Measurements from ENCODE around the gene PCLO. TPM values are rescaled to one million over a fixed set of nuclear protein-coding genes. Genes with fewer than 3 reads are reported as not detected.

The PCLO gene
- total RNA-seq, 1 experiment from 2014 or later: 2.3 TPM

DNA sequence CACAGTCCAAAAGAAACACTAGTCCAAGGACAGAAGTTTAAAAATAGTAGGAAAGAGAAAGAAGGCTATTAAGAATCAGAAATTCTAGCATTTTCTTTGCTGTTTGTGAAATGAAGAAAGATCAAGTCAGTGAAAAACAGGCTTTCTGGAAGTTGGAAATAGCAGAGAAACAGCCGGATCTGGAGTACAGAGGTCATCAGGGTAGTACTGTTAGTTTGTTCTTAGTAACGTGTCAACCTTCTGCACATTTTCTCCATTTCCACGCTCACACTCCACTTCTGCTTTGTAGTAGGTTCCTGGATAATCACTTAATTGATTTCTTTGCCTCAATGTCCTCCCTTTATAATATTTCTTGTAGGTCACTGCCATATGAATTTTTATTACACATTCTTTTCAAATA, 322.6 kb downstream of the PCLO start:
- intact Hi-C loops (cut with micrococcal nuclease): no loop called here
- no peaks in the 10 kb centered on the region for H3K4me1 Mint-ChIP-seq (ENCODE audit: insufficient read depth, unreplicated experiment)
- no peak for DNase-seq (ENCODE audit: unreplicated experiment)
- ChIA-PET CTCF (interaction anchor here (0.7 kb wide), 1 partner anchor 128 kb away, joined by 3 read pairs; no protein-coding TSS in a partner anchor), POLR2A (no interaction called here)
- peaks cover 6% of the 10 kb centered on the region for H3K36me3 Mint-ChIP-seq (ENCODE audit: insufficient read depth, unreplicated experiment)
- no peak overlapping the region for H3K27ac Mint-ChIP-seq (ENCODE audit: low read depth, unreplicated experiment)
- TF ChIP-seq, protein P1, sequence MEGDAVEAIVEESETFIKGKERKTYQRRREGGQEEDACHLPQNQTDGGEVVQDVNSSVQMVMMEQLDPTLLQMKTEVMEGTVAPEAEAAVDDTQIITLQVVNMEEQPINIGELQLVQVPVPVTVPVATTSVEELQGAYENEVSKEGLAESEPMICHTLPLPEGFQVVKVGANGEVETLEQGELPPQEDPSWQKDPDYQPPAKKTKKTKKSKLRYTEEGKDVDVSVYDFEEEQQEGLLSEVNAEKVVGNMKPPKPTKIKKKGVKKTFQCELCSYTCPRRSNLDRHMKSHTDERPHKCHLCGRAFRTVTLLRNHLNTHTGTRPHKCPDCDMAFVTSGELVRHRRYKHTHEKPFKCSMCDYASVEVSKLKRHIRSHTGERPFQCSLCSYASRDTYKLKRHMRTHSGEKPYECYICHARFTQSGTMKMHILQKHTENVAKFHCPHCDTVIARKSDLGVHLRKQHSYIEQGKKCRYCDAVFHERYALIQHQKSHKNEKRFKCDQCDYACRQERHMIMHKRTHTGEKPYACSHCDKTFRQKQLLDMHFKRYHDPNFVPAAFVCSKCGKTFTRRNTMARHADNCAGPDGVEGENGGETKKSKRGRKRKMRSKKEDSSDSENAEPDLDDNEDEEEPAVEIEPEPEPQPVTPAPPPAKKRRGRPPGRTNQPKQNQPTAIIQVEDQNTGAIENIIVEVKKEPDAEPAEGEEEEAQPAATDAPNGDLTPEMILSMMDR (IDR thresholded peaks at IDR 0.05; ENCODE audit: unreplicated experiment): no peak
- no peaks in the 10 kb centered on the region for H3K9me3 Mint-ChIP-seq (ENCODE audit: unreplicated experiment)
- no TSS peak for BruUV-seq (replicated peaks)
- H3K27me3 Mint-ChIP-seq (ENCODE audit: insufficient read depth, unreplicated experiment): no peaks in the 10 kb centered on the region
- no peak overlapping the region for H3K4me3 Mint-ChIP-seq (ENCODE audit: unreplicated experiment)

GRCh38 chr7:82839555-82839954, 323.1 kb downstream of the PCLO start:
- no peak for DNase-seq (ENCODE audit: unreplicated experiment)
- BruUV-seq (replicated peaks): no TSS peak
- POLR2A ChIA-PET: no interaction called here

GRCh38 chr7:82839063-82839462, 323.6 kb downstream of the PCLO start:
- H3K36me3 Mint-ChIP-seq (ENCODE audit: insufficient read depth, unreplicated experiment): peaks cover 6% of the 10 kb centered on the region
- no TSS peak for BruUV-seq (replicated peaks)
- ChIA-PET POLR2A (no interaction called here), CTCF (interaction anchor here (0.7 kb wide), 1 partner anchor 129 kb away, joined by 3 read pairs; no protein-coding TSS in a partner anchor)
- no peak overlapping the region for H3K27ac Mint-ChIP-seq (ENCODE audit: low read depth, unreplicated experiment)
- no peaks in the 10 kb centered on the region for H3K27me3 Mint-ChIP-seq (ENCODE audit: insufficient read depth, unreplicated experiment)
- H3K4me3 Mint-ChIP-seq (ENCODE audit: unreplicated experiment): no peak overlapping the region
- intact Hi-C loops (cut with micrococcal nuclease): no loop called here
- no peak for DNase-seq (ENCODE audit: unreplicated experiment)
- TF ChIP-seq, protein P1 (IDR thresholded peaks at IDR 0.05; ENCODE audit: unreplicated experiment): no peak
- H3K4me1 Mint-ChIP-seq (ENCODE audit: insufficient read depth, unreplicated experiment): no peaks in the 10 kb centered on the region
- no peaks in the 10 kb centered on the region for H3K9me3 Mint-ChIP-seq (ENCODE audit: unreplicated experiment)

More at GRCh38 chr7:82839555-82839954, 323.1 kb downstream of the PCLO start:
- H3K4me1 Mint-ChIP-seq (ENCODE audit: insufficient read depth, unreplicated experiment): no peaks in the 10 kb centered on the region
- no peaks in the 10 kb centered on the region for H3K9me3 Mint-ChIP-seq (ENCODE audit: unreplicated experiment)
- intact Hi-C loops (cut with micrococcal nuclease): no loop called here
- CTCF ChIA-PET: interaction anchor here (0.7 kb wide), 1 partner anchor 129 kb away, joined by 3 read pairs; no protein-coding TSS in a partner anchor
- TF ChIP-seq, protein P1 (IDR thresholded peaks at IDR 0.05; ENCODE audit: unreplicated experiment): no peak
- H3K27ac Mint-ChIP-seq (ENCODE audit: low read depth, unreplicated experiment): no peak overlapping the region
- no peaks in the 10 kb centered on the region for H3K27me3 Mint-ChIP-seq (ENCODE audit: insufficient read depth, unreplicated experiment)
- no peak overlapping the region for H3K4me3 Mint-ChIP-seq (ENCODE audit: unreplicated experiment)
- peaks cover 6% of the 10 kb centered on the region for H3K36me3 Mint-ChIP-seq (ENCODE audit: insufficient read depth, unreplicated experiment)

GRCh38 chr7:82838314-82838713, 324.4 kb downstream of the PCLO start:
- TF ChIP-seq, protein P1 (IDR thresholded peaks at IDR 0.05; ENCODE audit: unreplicated experiment): no peak
- Mint-ChIP-seq H3K27ac (ENCODE audit: low read depth, unreplicated experiment) (no peak overlapping the region), H3K36me3 (ENCODE audit: insufficient read depth, unreplicated experiment) (peaks cover 5% of the 10 kb centered on the region), H3K4me3 (ENCODE audit: unreplicated experiment) (no peak overlapping the region), H3K27me3 (ENCODE audit: insufficient read depth, unreplicated experiment) (no peaks in the 10 kb centered on the region), H3K4me1 (ENCODE audit: insufficient read depth, unreplicated experiment) (no peaks in the 10 kb centered on the region), H3K9me3 (ENCODE audit: unreplicated experiment) (no peaks in the 10 kb centered on the region)
- BruUV-seq (replicated peaks): no TSS peak
- intact Hi-C loops (cut with micrococcal nuclease): no loop called here
- ChIA-PET POLR2A (no interaction called here), CTCF (no interaction called here)
- DNase-seq (ENCODE audit: unreplicated experiment): no peak

All from MCF 10A (cell line).